GM19372 (cell line): ENCODE measurements around the gene ADCYAP1R1.

Source experiments
- ATAC-seq: cut with Tn5 transposase; IDR thresholded peaks from one replicate; pipeline ENCODE4 v1.9.1; 2021; ENCODE audit warnings: mild to moderate bottlenecking, low read depth, moderate library complexity; ENCODE audit not compliant: unreplicated experiment

ADCYAP1R1 gene

GRCh38 chr7:31051598-31052486, at the start of gene ADCYAP1R1:
Gene ADCYAP1R1, plus strand, starts transcription at chr7:31052308. Its CDS starts 10,957 bp downstream, at chr7:31063265.
- ATAC-seq = no peak

- no peak for ATAC-seq
Measured at GRCh38 chr7:31003097-31003496, 49.0 kb upstream of the ADCYAP1R1 start.

- no peak for ATAC-seq
Measured at GRCh38 chr7:31003721-31004120, 48.4 kb upstream of the ADCYAP1R1 start.

- no peak for ATAC-seq
Measured at GRCh38 chr7:31004393-31004792, 47.7 kb upstream of the ADCYAP1R1 start.

- ATAC-seq = no peak
Measured at GRCh38 chr7:31006857-31007256, 45.3 kb upstream of the ADCYAP1R1 start.

GRCh38 chr7:31007634-31008033, 44.5 kb upstream of the ADCYAP1R1 start:
- ATAC-seq = no peak

GRCh38 chr7:31014826-31015225, 37.3 kb upstream of the ADCYAP1R1 start:
- no peak for ATAC-seq

GRCh38 chr7:31017032-31017675, 35.0 kb upstream of the ADCYAP1R1 start:
- no peak for ATAC-seq

GRCh38 chr7:31017721-31018120, 34.4 kb upstream of the ADCYAP1R1 start:
- no peak for ATAC-seq

GRCh38 chr7:31019509-31019908, 32.6 kb upstream of the ADCYAP1R1 start:
- no peak for ATAC-seq

- ATAC-seq = no peak
Measured at GRCh38 chr7:31020161-31020560, 31.9 kb upstream of the ADCYAP1R1 start.

GRCh38 chr7:31020652-31021051, 31.5 kb upstream of the ADCYAP1R1 start:
- no peak for ATAC-seq

GRCh38 chr7:31022117-31022516, 30.0 kb upstream of the ADCYAP1R1 start:
- ATAC-seq = no peak

- ATAC-seq = no peak
Measured at GRCh38 chr7:31022726-31023125, 29.4 kb upstream of the ADCYAP1R1 start.

GRCh38 chr7:31023877-31024276, 28.2 kb upstream of the ADCYAP1R1 start:
- ATAC-seq = no peak

- ATAC-seq = no peak
Measured at GRCh38 chr7:31027161-31027965, 24.7 kb upstream of the ADCYAP1R1 start.

- ATAC-seq = no peak
Measured at GRCh38 chr7:31028006-31028405, 24.1 kb upstream of the ADCYAP1R1 start.

GRCh38 chr7:31028417-31028992, 23.6 kb upstream of the ADCYAP1R1 start:
- no peak for ATAC-seq

GRCh38 chr7:31029251-31030042, 22.7 kb upstream of the ADCYAP1R1 start:
- ATAC-seq = no peak
